Type B pancreatic cell (in vitro differentiated cells): ENCODE results near the gene LLPH. TPM values are rescaled to one million over a fixed set of nuclear protein-coding genes. Genes with fewer than 3 reads are reported as not detected.

Experiments
- DNase-seq: peaks from one replicate; pipeline ENCODE4 v3.0.0; 2021; ENCODE audit warnings: mixed read lengths; ENCODE audit not compliant: unreplicated experiment; ENCODE audit errors: extremely low spot score
- H3K27ac Mint-ChIP-seq: 2 replicates; pipeline ENCODE4 v1.8.0; 2021; ENCODE audit warnings: mild to moderate bottlenecking, mixed read lengths
- H3K27me3 Mint-ChIP-seq: 2 replicates; pipeline ENCODE4 v1.8.0; 2021; ENCODE audit warnings: mixed read lengths
- H3K36me3 Mint-ChIP-seq: 2 replicates; pipeline ENCODE4 v1.8.0; 2021; ENCODE audit warnings: mixed read lengths
- H3K4me1 Mint-ChIP-seq: one replicate; pipeline ENCODE4 v1.8.0; 2021; ENCODE audit warnings: mixed read lengths; ENCODE audit not compliant: unreplicated experiment
- H3K4me3 Mint-ChIP-seq: 2 replicates; pipeline ENCODE4 v1.8.0; 2021; ENCODE audit warnings: mild to moderate bottlenecking, mixed read lengths
- H3K9me3 Mint-ChIP-seq: 2 replicates; pipeline ENCODE4 v1.8.0; 2021; ENCODE audit warnings: mixed read lengths
- total RNA-seq: library from RNA; stranded (reverse); gene quantifications from 2 replicates; pipeline ENCODE4 v1.2.1, GENCODE V29; 2021; ENCODE audit warnings: low replicate concordance
- TF ChIP-seq, protein P1 (sequence below): fragments of 200-600 bp; sonication (generic); conservative IDR thresholded peaks from 2 replicates; pipeline ENCODE4 v1.5.0; 2021; ENCODE audit warnings: antibody characterized with exemption, mild to moderate bottlenecking

The LLPH gene
- total RNA-seq, 1 donor from 2014 or later = 26.3 TPM

DNA sequence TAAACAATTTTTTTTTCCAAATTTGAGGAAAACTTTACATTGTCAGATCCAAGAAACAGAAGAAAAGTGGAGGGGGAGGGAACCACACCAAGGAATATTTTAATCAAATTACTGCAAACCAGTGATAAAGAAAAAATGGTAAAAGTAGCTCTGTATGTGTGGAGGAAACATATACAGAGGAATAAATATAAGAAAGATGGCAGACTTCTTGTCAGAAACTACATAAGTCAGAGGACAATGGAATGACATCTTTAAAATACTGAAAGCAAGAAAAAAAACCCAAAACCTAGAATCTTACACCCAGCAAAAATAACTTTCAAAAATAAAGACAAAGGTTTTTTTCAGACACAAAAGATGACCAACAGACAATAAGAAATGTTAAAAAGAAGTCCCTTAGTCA lies 10.2 kb upstream of the LLPH start:
- Mint-ChIP-seq H3K27ac (no peak overlapping the region), H3K4me3 (no peak overlapping the region), H3K36me3 (peaks cover 22% of the 10 kb centered on the region), H3K9me3 (peaks cover 8% of the 10 kb centered on the region), H3K27me3 (no peaks in the 10 kb centered on the region), H3K4me1 (peaks cover 6% of the 10 kb centered on the region)
- TF ChIP-seq, protein P1, sequence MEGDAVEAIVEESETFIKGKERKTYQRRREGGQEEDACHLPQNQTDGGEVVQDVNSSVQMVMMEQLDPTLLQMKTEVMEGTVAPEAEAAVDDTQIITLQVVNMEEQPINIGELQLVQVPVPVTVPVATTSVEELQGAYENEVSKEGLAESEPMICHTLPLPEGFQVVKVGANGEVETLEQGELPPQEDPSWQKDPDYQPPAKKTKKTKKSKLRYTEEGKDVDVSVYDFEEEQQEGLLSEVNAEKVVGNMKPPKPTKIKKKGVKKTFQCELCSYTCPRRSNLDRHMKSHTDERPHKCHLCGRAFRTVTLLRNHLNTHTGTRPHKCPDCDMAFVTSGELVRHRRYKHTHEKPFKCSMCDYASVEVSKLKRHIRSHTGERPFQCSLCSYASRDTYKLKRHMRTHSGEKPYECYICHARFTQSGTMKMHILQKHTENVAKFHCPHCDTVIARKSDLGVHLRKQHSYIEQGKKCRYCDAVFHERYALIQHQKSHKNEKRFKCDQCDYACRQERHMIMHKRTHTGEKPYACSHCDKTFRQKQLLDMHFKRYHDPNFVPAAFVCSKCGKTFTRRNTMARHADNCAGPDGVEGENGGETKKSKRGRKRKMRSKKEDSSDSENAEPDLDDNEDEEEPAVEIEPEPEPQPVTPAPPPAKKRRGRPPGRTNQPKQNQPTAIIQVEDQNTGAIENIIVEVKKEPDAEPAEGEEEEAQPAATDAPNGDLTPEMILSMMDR = no peak
- no peak for DNase-seq

DNA sequence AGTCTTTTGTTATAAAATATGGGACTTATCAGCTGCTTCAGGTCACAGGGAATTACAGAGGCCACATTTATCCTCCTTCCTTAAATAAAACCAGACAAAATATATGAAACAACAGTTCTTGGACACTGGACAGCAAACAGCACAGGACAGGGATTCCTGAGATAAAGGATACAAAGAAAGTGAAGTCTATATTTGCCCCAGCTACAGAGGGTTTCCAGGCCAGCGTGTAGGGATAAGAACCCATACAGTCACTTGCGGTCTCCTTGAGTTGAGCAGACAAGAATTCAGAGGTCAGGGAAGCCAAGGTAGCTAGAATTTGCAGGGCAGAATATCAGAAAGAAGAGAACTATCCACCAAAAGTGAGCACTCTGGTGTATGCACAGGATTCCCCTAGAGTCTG lies 8.8 kb upstream of the LLPH start:
- Mint-ChIP-seq H3K4me1 (no peaks in the 10 kb centered on the region), H3K36me3 (peaks cover 22% of the 10 kb centered on the region)

DNA sequence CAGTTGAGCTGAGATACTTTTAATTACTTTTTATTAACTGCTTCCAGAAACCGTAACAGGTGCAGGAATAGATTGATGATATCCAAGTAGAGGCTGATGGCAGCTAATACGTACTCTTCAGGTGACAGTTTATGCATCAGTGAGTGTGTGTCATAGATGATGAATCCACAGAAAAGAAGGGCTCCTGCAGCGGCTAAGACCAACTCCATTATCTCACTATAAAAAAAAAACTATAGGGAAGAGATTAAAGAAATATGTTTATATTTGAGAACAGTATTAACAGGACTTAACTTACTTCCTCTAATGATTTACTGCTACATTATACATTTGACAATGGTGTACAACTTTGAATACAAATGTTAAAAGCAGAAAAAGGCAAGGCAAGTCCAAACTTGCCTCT lies 7.4 kb upstream of the LLPH start:
- Mint-ChIP-seq H3K4me3 (no peak overlapping the region), H3K36me3 (peaks cover 22% of the 10 kb centered on the region), H3K27ac (no peak overlapping the region), H3K9me3 (peaks cover 8% of the 10 kb centered on the region), H3K4me1 (no peaks in the 10 kb centered on the region), H3K27me3 (no peaks in the 10 kb centered on the region)
- TF ChIP-seq, protein P1 = no peak
- DNase-seq = no peak

More for the DNA sequence above, 8.8 kb upstream of the LLPH start:
- no peak overlapping the region for H3K4me3 Mint-ChIP-seq
- no peak overlapping the region for H3K27ac Mint-ChIP-seq
- TF ChIP-seq, protein P1 = no peak
- H3K27me3 Mint-ChIP-seq = no peaks in the 10 kb centered on the region
- peaks cover 8% of the 10 kb centered on the region for H3K9me3 Mint-ChIP-seq
- no peak for DNase-seq

DNA sequence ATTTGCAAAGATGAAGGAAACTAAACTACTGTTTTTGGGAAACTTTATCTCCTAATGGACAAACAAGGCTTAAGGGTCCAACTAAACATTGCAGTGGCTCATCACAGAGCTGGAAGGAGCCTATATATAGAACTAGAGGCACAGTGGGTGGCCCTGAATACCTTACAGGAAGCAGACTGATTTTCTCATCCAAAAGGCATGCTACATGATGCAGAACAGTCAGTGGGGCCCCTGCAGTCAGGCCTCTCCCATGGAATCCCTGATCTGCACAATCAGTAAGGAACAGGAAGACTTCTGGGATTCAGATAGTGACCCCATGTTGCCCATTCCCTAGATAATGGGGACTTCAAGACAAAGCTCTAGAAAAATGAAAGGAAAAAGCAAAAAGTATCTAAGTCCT lies 1.9 kb upstream of the LLPH start:
- H3K4me1 Mint-ChIP-seq = peaks cover 25% of the 10 kb centered on the region
- TF ChIP-seq, protein P1 = no peak
- no peaks in the 10 kb centered on the region for H3K27me3 Mint-ChIP-seq
- H3K9me3 Mint-ChIP-seq = peaks cover 4% of the 10 kb centered on the region
- peak overlapping the region; percentile 60 for H3K4me3 Mint-ChIP-seq
- no peak for DNase-seq
- H3K36me3 Mint-ChIP-seq = peaks cover 24% of the 10 kb centered on the region
- H3K27ac Mint-ChIP-seq = peak overlapping the region; percentile 66

DNA sequence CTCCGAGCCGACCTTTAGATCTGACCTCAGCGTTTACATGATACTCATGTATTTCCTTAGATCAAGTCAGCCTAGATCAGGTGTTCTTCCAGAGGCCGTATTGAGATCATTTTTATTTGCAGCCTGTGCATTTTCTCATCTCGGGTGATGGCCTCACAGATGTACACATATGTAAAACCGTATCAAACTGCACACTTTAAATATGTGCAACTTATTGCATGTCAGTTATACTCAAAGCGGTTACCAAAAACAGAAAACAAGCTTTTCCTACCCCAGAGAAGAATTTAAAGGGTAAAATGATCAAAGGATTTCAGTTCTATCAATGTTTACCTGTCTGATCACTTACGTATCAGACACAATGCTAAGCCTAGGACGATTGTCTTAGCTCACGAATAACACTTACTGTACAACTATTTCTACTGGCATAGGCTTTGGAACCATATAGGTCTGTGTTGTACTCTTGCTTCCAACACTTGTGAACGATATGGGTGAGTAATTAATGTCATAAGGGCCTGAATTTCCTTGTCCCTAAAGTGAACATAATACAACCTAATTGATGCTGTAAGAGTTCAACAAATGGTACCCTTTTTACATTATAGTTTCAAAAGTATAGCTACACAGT lies 628 bp upstream of the LLPH start:
- peak overlapping the region; percentile 97 for H3K27ac Mint-ChIP-seq
- H3K4me1 Mint-ChIP-seq = peaks cover 25% of the 10 kb centered on the region
- TF ChIP-seq, protein P1 = no peak
- no peak for DNase-seq
- H3K9me3 Mint-ChIP-seq = peaks cover 2% of the 10 kb centered on the region
- no peaks in the 10 kb centered on the region for H3K27me3 Mint-ChIP-seq
- peaks cover 30% of the 10 kb centered on the region for H3K36me3 Mint-ChIP-seq
- peak overlapping the region; percentile 97 for H3K4me3 Mint-ChIP-seq

DNA sequence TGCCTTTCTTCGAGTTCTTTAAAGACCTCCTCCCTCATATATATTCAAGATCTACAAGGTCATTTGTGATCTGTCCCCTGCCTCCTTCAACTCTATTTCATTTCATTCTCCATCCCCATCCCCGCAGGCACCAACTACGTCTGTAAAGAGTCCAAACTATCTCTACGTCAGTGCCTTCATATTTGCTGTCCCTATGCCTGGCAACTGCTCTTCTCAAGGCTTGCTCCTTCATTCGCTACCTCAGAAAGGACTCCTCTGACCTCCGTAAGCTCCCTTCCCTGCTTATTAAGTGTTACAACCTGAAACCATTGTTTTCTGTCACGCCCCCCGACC lies 650 bp downstream of the LLPH start:
- DNase-seq = no peak
- peaks cover 25% of the 10 kb centered on the region for H3K4me1 Mint-ChIP-seq
- TF ChIP-seq, protein P1 = no peak

More for the DNA sequence above, 650 bp downstream of the LLPH start:
- H3K27me3 Mint-ChIP-seq = no peaks in the 10 kb centered on the region
- H3K9me3 Mint-ChIP-seq = no peaks in the 10 kb centered on the region
- H3K27ac Mint-ChIP-seq = peak overlapping the region; percentile 97
- H3K4me3 Mint-ChIP-seq = peak overlapping the region; percentile 97
- peaks cover 38% of the 10 kb centered on the region for H3K36me3 Mint-ChIP-seq
